ENCODE data around the gene HSPA1L.

HSPA1L gene

GRCh38 chr6:31851485-31851832, 36.4 kb upstream of the HSPA1L start:
- Histone ChIP-seq H3K9me2 (ENCODE audit: low read depth, low read length) (no peaks in the 10 kb centered on the region), H3F3A (ENCODE audit: insufficient read depth, low read length) (no peaks in the 10 kb centered on the region), H3K9ac (ENCODE audit: low read length) (no peak overlapping the region), H2AFZ (ENCODE audit: low read length) (no peak overlapping the region), H3K4me1 (ENCODE audit: insufficient read depth, low read length, severe bottlenecking) (no peaks in the 10 kb centered on the region), H3K9me3 (ENCODE audit: low read length) (0 out of 2 replicates have a peak, but pooled peaks cover 2% of the 10 kb centered on the region), H3K27ac (ENCODE audit: low read depth, low read length, poor library complexity, severe bottlenecking) (no peak overlapping the region), H3K27me3 (ENCODE audit: insufficient read depth, low read length) (no peaks in the 10 kb centered on the region), H4K20me1 (ENCODE audit: insufficient read depth, low read length) (no peaks in the 10 kb centered on the region), H3K36me3 (ENCODE audit: insufficient read depth, low read length) (no peaks in the 10 kb centered on the region), H3K4me2 (ENCODE audit: low read length) (no peak overlapping the region), H3K79me2 (ENCODE audit: insufficient read depth, low read length) (no peaks in the 10 kb centered on the region), H3K4me3 (ENCODE audit: low read depth, low read length, poor library complexity, severe bottlenecking) (no peak overlapping the region)
- TF ChIP-seq CTCF (IDR thresholded peaks at IDR 0.05; ENCODE audit: low read length) (no peak), EZH2 (IDR thresholded peaks at IDR 0.05; ENCODE audit: borderline replicate concordance, low read length) (no peak)

DNA sequence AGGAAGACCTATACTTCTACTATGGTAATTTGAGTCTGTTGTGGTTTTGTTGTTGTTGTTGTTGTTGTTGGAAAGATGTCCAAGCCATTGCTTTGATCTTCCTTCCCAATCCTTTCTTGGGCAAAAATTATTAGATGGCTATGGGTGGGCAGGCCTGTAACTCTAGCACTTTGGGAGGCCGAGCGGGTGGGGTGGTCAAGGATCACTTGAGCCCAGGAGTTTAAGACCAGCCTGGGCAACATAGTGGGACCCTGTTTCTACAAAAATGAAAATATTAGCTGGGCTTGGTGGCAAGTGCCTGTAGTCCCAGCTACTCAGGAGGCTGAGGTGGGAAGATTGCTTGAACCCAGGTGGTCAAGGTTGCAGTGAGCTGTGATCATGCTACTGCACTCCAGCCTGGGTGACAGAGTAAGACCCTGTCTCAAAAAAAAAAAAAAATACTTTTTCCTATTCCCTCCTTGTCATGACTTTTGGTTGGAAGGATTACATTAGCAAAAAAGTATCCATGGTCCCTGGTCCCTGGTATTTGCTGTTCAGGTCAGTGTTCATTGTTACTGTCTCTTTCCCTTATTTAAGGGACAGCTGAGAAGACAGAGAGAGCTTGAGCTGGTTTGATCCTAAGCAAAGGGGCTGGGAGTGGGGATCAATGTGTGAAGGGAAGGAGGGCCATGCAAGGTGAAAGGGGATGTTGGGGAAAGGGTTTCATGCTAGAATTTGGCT, 35.8 kb upstream of the HSPA1L start:
- H3K4me2 ChIP-seq (ENCODE audit: low read length), result no peak overlapping the region
- H3K9me2 ChIP-seq (ENCODE audit: low read depth, low read length), result no peaks in the 10 kb centered on the region
- H4K20me1 ChIP-seq (ENCODE audit: insufficient read depth, low read length), result no peaks in the 10 kb centered on the region
- no peaks in the 10 kb centered on the region for H3F3A ChIP-seq (ENCODE audit: insufficient read depth, low read length)
- no peak overlapping the region for H2AFZ ChIP-seq (ENCODE audit: low read length)
- no peaks in the 10 kb centered on the region for H3K27me3 ChIP-seq (ENCODE audit: insufficient read depth, low read length)
- no peaks in the 10 kb centered on the region for H3K4me1 ChIP-seq (ENCODE audit: insufficient read depth, low read length, severe bottlenecking)
- H3K27ac ChIP-seq (ENCODE audit: low read depth, low read length, poor library complexity, severe bottlenecking), result no peak overlapping the region
- H3K79me2 ChIP-seq (ENCODE audit: insufficient read depth, low read length), result no peaks in the 10 kb centered on the region
- no peak overlapping the region for H3K9ac ChIP-seq (ENCODE audit: low read length)
- TF ChIP-seq CTCF (IDR thresholded peaks at IDR 0.05; ENCODE audit: low read length), result no peak
- TF ChIP-seq EZH2 (IDR thresholded peaks at IDR 0.05; ENCODE audit: borderline replicate concordance, low read length), result no peak
- no peaks in the 10 kb centered on the region for H3K36me3 ChIP-seq (ENCODE audit: insufficient read depth, low read length)
- 0 out of 2 replicates have a peak, but pooled peaks cover 2% of the 10 kb centered on the region for H3K9me3 ChIP-seq (ENCODE audit: low read length)
- no peak overlapping the region for H3K4me3 ChIP-seq (ENCODE audit: low read depth, low read length, poor library complexity, severe bottlenecking)

GRCh38 chr6:31847276-31847978, 32.3 kb upstream of the HSPA1L start:
- Histone ChIP-seq H3K36me3 (ENCODE audit: insufficient read depth, low read length) (no peaks in the 10 kb centered on the region), H3K27ac (ENCODE audit: low read depth, low read length, poor library complexity, severe bottlenecking) (no peak overlapping the region)

More at GRCh38 chr6:31847276-31847978, 32.3 kb upstream of the HSPA1L start:
- TF ChIP-seq EZH2 (IDR thresholded peaks at IDR 0.05; ENCODE audit: borderline replicate concordance, low read length) (no peak), CTCF (IDR thresholded peaks at IDR 0.05; ENCODE audit: low read length) (no peak)
- H3F3A ChIP-seq (ENCODE audit: insufficient read depth, low read length), result no peaks in the 10 kb centered on the region
- H3K9ac ChIP-seq (ENCODE audit: low read length), result no peak overlapping the region
- H2AFZ ChIP-seq (ENCODE audit: low read length), result no peak overlapping the region
- no peaks in the 10 kb centered on the region for H3K27me3 ChIP-seq (ENCODE audit: insufficient read depth, low read length)
- no peaks in the 10 kb centered on the region for H3K9me2 ChIP-seq (ENCODE audit: low read depth, low read length)
- no peaks in the 10 kb centered on the region for H3K9me3 ChIP-seq (ENCODE audit: low read length)
- no peaks in the 10 kb centered on the region for H4K20me1 ChIP-seq (ENCODE audit: insufficient read depth, low read length)
- no peaks in the 10 kb centered on the region for H3K79me2 ChIP-seq (ENCODE audit: insufficient read depth, low read length)
- H3K4me3 ChIP-seq (ENCODE audit: low read depth, low read length, poor library complexity, severe bottlenecking), result no peak overlapping the region
- no peak overlapping the region for H3K4me2 ChIP-seq (ENCODE audit: low read length)
- H3K4me1 ChIP-seq (ENCODE audit: insufficient read depth, low read length, severe bottlenecking), result peaks cover 5% of the 10 kb centered on the region
